Epidermal melanocyte (primary cell): Measurements from ENCODE around the gene TRAPPC2L.

Experiments
- DNase-seq: peaks from one replicate; pipeline ENCODE4 v3.0.0; 2011; ENCODE audit warnings: low spot score; ENCODE audit not compliant: insufficient read length

The TRAPPC2L gene

DNA sequence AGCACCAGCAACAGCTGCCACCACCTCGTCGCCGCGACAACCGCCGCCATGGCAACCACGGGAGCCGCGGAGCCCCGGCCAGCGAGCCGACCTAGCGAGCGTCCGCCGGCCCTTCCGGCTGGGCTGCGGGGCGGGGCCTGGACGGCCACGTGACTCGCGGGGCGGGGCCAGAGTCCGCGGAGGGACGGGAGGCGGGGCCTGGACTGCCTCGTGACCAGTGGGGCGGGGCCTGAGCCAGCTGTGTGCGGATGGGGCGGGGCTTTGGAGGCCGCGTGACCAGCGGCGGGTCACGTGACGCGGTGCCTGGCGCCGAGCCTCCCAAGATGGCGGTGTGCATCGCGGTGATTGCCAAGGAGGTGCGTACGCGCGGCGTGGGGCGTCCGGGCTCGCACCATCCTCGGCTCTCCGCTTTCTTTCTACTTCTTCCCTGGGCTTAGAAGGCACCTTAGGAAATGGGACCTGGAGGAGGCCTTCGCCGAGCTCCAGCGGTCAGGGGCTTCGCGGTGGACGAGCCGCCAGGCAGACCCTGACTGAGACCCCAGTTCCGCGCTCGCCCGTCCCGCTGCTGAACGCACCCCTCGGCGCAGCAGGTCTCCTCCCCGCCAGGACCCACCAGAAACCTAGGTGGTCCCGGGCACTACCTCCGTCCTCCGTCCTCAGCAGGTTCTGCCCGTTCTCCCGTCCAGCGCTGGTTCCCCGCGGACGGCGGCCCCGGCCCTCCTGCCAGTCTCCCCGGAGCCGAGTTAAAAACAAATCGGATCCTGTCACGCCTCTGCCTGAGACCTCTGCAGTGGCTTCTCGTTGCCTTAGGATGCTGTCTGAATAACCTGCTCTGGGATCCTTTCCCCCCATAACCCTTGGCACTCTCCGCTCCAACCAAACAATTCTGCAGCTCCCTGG lies at the start of gene TRAPPC2L, which contains the start of gene GALNS:
Gene TRAPPC2L (plus strand): TSS at position 300 of the 900 bp plus-strand sequence. CDS start 24 bp downstream, at position 324.
Gene GALNS (minus strand): TSS at position 120 of the 900 bp plus-strand sequence. CDS start 70 bp downstream, at position 50.
- DNase-seq = peak; percentile 99

- no peak for DNase-seq
These were observed 49.7 kb upstream of the TRAPPC2L start for GRCh38 chr16:88807142-88807625.

GRCh38 chr16:88807626-88808453 lies 49.1 kb upstream of the TRAPPC2L start:
- DNase-seq = no peak

GRCh38 chr16:88809068-88809675 lies 47.8 kb upstream of the TRAPPC2L start:
- DNase-seq = no peak

DNA sequence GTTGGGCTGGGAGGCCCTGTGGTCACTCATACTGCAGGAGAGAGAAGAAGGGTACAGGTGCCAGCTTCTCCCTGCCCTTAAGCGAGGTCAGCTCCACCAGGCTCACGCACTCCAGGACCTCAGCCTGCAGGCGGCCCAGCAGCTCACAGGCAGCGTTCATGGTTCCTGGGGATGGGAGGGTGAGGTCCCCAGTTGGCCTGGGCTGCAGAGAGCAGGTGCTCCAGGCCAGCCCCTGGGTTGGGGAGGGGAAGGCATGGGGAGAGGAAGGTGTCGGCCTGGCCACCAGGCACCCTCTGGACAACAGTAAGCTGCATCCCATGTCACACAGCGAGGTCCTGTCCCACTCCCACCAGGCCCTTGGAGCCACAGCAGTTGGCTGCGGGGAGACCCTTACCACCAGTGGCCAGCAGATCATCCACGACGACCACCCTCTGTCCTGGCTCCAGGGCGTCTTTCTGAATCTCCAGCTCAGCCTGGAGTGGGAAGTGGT lies 47.2 kb upstream of the TRAPPC2L start:
- DNase-seq = no peak

DNA sequence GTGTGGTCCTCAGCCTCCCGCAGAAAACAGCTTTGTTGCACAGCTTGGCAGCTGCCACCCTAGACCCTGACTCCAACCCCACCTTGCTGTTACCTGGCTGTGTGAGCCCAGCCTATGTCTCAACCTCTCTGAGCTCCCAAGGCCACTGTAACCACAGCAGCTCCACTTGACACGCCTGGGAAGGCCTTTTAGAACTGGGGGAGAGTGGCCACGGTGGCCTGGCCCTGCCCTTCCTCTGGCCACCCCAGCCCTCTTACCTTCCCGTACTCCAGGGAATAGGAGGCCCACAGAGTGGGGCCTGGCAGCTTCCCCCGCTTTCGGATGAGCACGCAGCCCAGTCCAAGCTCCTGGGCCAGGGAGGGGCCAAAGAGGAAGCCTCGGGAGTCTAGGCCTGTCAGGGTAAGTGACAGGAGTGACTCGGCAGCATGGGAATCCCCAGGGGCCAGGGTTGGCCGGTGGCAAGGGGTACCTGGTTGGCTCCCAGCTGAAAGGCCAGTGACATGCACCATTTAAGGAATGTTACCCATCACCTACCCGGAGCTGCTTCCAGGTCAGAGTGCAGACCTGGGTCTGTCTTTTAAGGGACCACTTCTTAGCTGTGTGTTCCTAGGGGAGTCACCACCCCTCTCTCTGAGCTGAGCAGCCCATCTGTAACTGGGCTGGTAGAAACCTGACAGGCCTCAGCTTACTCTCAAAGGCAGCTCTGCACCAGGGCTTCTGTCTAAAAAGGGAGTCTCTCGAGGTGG lies 46.6 kb upstream of the TRAPPC2L start:
- no peak for DNase-seq

DNA sequence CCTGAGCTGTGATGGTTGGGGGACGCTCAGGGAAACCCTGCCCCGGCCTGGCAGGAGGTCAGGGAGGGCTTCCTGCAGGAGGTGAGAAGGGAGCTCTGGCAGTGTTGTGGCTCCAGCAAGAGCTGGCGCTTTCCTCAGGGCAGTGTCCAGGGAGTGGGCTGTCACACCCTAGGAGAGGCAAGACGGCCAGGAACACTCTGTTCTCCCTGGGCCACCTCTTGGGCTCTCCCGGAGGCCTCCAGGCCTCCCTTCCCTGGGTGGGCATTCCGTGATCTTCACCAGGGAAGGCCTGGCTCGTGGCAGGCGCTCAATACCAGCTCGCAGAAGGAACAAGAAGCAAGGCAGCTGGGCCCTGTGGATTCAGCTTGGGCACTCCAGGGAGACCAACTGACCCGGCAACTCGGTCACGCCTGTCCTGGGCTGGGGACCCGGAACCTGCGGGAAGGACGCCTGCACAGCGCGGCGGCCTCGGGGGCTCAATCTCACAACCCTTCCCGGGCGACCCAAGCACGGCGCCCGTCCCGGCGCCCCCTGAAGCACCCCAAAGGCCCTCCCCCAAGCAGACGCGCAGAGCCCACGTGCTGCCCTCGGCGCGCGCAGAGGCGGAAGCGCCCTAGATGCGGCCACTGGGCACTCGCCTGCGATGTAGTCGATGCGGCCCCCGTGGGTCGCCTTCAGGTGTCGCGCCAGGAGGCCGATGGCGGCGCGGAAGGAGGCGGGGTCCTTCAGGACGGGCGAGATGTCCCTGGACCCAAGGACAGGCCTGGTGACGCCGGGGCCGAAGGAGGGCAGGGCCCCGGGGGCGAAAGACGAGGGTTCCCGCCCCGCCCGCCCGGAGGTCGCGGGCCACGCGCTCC lies 45.8 kb upstream of the TRAPPC2L start:
- peak; percentile 81 for DNase-seq

DNA sequence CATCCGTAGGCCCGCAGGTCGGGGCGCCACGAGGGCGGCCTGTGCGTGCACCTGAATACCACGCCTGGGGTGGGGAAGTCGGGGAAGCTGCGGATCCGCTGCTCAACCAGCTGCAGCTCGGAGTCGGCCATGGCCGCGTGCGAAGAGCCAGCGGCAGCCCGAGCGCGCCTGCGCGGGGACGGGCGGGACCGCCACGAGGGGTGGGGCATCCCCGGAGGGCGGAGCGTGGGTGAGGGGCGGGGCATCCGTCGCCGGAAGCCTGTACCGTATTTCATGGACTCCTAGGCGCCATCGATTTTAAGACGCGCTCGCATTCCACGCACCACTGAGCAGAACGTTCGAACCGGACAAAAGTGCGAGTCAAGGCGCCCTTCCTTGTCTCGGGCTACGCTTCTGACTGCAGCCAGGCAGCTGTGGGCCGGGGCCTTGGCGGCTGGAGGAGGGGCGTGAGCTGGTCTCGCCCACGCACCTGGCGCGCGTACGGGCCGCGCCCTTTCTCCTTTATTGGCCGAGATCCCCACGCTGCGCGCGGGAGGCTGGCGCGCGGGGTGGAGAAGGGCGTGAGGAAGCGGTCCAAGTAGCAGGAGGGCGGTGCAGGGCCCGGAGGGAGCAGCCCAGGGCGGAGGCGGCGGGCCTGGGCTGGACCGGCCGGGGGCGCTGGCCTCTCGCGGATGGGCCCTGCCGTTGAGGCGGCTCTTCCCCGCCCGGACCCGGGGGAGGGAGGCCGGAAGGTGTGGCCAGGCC lies 45.0 kb upstream of the TRAPPC2L start, which contains the start of gene APRT:
Gene APRT (minus strand): TSS at position 160 of the 744 bp plus-strand sequence. CDS start 29 bp downstream, at position 131.
- DNase-seq = peak; percentile 90

- DNase-seq = no peak
These were observed 44.2 kb upstream of the TRAPPC2L start for GRCh38 chr16:88812513-88813268.

DNA sequence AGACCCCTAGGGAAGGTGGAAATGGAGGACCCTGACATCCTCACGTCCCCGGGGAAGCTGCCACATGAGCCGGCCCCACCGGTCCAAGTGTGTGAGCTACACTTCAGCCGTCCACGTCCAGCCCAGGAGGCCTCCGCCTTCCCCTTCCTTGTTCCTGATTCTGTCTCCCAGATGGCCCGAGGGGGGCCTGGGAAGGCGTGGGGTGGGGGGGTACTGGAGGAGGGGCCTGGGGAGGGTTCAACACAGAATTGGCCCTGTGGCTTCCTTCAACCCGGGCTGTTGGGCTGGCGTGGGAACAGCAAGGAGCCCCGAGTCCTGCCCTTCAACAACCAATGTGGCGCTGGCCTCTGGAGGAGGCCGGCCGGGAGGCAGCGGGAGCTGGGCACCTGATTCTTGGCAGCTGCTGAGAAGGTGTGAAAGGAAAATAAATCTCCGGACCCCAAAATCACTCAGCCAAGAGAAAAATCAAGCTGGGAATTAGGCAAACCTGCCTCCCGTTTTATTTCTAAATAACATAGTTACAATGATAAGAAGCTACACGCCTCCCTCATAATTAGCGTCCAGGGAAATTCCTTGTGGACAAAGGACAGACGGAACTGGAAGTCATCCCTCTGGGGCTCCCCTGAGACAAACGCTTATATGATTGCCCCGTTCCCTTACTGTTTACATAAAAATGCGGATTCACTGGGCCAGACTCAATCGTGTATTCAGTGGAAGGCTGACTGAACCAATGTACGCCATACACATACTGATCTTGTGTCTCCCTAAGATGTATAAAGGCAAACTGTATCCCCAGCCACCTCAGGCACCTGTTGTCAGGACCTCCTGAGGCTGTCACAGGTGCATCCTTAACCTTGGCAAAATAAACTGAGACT lies 43.4 kb upstream of the TRAPPC2L start:
- no peak for DNase-seq

DNA sequence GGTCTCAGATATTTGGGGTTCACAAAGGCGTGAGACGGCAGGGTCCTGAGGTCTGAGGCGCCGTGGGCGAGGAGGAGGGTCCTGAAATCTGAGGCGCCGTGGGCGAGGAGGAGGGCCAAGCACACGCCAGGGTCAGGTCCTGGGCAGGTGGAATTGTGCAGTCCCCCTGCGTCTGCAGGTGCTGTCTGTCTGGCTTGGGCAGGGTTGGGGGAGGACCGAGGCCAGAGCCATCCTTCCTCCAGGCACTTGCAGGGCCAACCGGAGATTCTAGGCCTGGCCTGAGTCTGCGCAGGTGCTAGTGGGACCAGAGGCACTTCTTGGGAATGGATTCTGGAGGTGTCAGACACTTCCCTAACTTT lies 42.8 kb upstream of the TRAPPC2L start:
- no peak for DNase-seq

DNA sequence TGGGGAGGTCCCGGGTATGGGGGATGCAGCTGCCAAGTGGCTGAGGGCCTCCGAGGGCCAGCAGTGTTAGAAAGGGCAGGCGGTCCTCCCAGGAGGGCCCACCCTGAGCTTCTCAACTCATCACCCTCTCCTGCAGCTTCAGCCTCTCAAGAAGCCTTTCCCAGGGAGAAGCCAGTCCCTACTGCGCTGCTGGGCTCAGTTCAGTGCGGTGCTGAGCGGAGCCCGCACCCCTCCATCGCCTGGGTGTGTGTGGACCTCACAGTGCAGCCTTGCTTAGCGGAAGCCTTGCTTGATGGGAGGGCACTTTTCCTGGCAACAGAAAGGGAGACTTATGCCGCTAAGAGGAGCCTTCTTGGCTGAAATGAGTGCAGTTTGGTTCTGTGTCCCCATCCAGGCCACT lies 41.7 kb upstream of the TRAPPC2L start:
- DNase-seq = no peak

DNA sequence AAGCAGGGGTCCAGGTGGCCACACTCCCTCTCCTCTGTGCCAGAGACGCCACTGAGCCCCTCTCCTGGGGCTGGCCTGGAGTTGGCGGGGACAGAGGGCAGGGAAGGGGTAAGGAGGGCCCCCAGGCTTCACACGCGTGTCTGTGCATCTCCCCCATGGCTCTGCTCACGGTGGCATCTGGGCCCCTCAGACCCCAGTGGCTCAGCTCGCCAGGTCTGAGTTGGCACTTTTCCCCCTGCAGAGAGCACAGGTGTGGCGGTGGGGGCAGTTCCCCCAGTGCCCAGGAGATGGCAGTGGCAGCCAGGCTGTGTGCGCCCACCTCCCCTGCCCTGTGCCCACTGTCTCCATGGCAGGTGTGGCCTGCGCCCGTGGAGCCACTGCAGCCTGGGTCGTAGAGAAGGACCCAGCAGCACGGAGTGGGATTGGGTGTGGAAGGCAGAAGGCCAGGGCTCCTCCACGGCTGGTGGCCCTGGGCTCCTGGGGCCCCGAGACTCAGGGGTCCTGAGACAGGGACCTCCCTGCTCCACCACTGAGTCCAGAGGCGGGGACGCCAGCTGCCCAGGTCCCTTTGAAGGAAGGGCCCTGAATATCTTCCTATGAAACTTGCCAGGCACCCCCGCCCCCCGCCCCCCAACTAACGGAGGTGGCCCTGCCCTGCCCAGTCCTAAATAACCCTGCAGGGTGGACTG lies 40.9 kb upstream of the TRAPPC2L start:
- DNase-seq = no peak

- no peak for DNase-seq
These were observed 40.0 kb upstream of the TRAPPC2L start for GRCh38 chr16:88816736-88817535.

DNA sequence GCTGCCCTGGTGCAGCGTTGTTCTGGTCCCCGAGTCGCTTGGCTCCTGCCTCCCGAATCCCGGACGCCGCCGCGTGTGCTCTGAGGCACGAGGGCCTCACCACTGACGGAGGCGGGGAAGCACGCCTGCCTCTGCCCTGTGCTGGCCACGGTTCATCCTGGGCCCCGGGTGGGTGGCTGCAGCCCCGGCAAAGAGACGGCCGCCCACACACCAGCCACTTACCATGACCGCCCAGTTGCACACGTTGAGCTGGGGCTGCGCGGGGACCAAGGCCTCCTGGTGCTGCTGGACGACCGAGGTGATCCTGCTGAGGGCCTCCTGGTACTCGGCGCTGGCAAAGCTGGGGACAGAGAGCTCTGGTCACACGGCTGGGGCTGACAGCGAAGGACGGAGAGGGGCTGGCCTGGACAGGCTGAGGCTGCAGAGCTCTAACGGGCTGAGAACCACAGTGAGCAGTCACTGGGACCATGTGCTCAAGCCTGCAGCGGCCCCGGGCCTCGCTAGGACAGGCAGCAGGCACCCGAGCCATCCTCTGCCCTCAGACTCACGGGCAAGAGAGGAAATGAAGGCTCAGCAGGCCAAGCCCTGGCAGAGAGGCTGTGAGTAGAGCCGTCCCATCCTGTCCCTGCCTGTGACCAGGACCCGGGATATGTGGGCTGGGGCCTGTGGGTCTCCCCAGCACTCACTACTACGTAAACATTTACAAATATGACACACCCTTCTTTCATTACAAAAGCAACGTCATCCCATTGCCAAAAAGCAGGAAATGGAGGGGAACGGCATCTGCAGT lies 38.9 kb upstream of the TRAPPC2L start:
- no peak for DNase-seq
